ENCODE results near the gene C11orf21. TPM values are rescaled to one million over a fixed set of nuclear protein-coding genes. Genes with fewer than 3 reads are reported as not detected.

Gene C11orf21
- total RNA-seq, 2 donors from 2014 or later = 0.26 to 0.33 TPM

GRCh38 chr11:2328656-2329354 lies 27.1 kb upstream of the C11orf21 start:
- no peak for ATAC-seq
- H3K27ac ChIP-seq = no peak overlapping the region
- intact Hi-C loops (cut with DNase I) = no loop called here

GRCh38 chr11:2328021-2328420 lies 26.3 kb upstream of the C11orf21 start:
- Histone ChIP-seq H3K4me3 (no peak overlapping the region), H3K9me3 (no peaks in the 10 kb centered on the region), H3K36me3 (replicated peaks in 1 of 2; ENCODE audit: insufficient read depth in 1 of 2, low read depth in 2 of 2) (no peaks in the 10 kb centered on the region), H3K27me3 (no peaks in the 10 kb centered on the region), H3K27ac (no peak overlapping the region), H3K4me1 (no peaks in the 10 kb centered on the region)
- intact Hi-C loops (cut with DNase I) = no loop called here
- no peak for DNase-seq
- 78 to 87% methylated on average over 11 of the region's 11 CpGs for WGBS, 2 donors
- ATAC-seq = no peak
- TF ChIP-seq CTCF (IDR thresholded peaks at IDR 0.05) (no peak), POLR2A (IDR thresholded peaks at IDR 0.05) (no peak)

More at GRCh38 chr11:2328656-2329354, 27.1 kb upstream of the C11orf21 start:
- WGBS, 2 donors = 89 to 93% methylated on average over 15 of the region's 15 CpGs
- H3K4me3 ChIP-seq = no peak overlapping the region
- H3K27me3 ChIP-seq = no peaks in the 10 kb centered on the region
- TF ChIP-seq POLR2A (IDR thresholded peaks at IDR 0.05) = no peak
- TF ChIP-seq CTCF (IDR thresholded peaks at IDR 0.05) = no peak
- DNase-seq = no peak
- no peaks in the 10 kb centered on the region for H3K4me1 ChIP-seq
- H3K36me3 ChIP-seq (replicated peaks in 1 of 2; ENCODE audit: insufficient read depth in 1 of 2, low read depth in 2 of 2) = no peaks in the 10 kb centered on the region
- no peaks in the 10 kb centered on the region for H3K9me3 ChIP-seq

- Histone ChIP-seq H3K27me3 (no peaks in the 10 kb centered on the region), H3K4me3 (no peak overlapping the region), H3K4me1 (no peaks in the 10 kb centered on the region), H3K9me3 (no peaks in the 10 kb centered on the region), H3K27ac (peak overlapping the region in 1 of 4 donors; percentile 72), H3K36me3 (replicated peaks in 1 of 2; ENCODE audit: insufficient read depth in 1 of 2, low read depth in 2 of 2) (no peaks in the 10 kb centered on the region)
- DNase-seq (peak in 1 of 4 donors; percentile 1), ATAC-seq (no peak)
- WGBS, 2 donors = 76% methylated on average over 7 to 11 of the region's 11 CpGs
- intact Hi-C loops (cut with DNase I) = no loop called here
- TF ChIP-seq POLR2A (IDR thresholded peaks at IDR 0.05) (no peak), CTCF (IDR thresholded peaks at IDR 0.05) (no peak)
These were observed 25.3 kb upstream of the C11orf21 start for GRCh38 chr11:2327032-2327431.

GRCh38 chr11:2325719-2326118 lies 24.0 kb upstream of the C11orf21 start:
- WGBS, 2 donors = 35 to 47% methylated on average over 2 of the region's 2 CpGs
- TF ChIP-seq POLR2A (IDR thresholded peaks at IDR 0.05) (no peak), CTCF (IDR thresholded peaks at IDR 0.05) (no peak)
- Histone ChIP-seq H3K4me1 (no peaks in the 10 kb centered on the region), H3K9me3 (no peaks in the 10 kb centered on the region), H3K4me3 (no peak overlapping the region), H3K36me3 (replicated peaks in 1 of 2; ENCODE audit: insufficient read depth in 1 of 2, low read depth in 2 of 2) (no peaks in the 10 kb centered on the region), H3K27me3 (no peaks in the 10 kb centered on the region), H3K27ac (peak overlapping the region; percentile 19 to 72 (median 50))
- ATAC-seq (peak; percentile 94), DNase-seq (peak in 3 of 4 donors; percentile 58 to 83 (median 80))
- intact Hi-C loops (cut with DNase I) = no loop called here

GRCh38 chr11:2325123-2325522 lies 23.4 kb upstream of the C11orf21 start:
- Histone ChIP-seq H3K27me3 (no peaks in the 10 kb centered on the region), H3K4me1 (no peaks in the 10 kb centered on the region), H3K9me3 (no peaks in the 10 kb centered on the region), H3K4me3 (no peak overlapping the region), H3K36me3 (replicated peaks in 1 of 2; ENCODE audit: insufficient read depth in 1 of 2, low read depth in 2 of 2) (no peaks in the 10 kb centered on the region), H3K27ac (peak overlapping the region in 3 of 4 donors; percentile 47 to 72 (median 54))
- intact Hi-C loops (cut with DNase I) = no loop called here
- DNase-seq (peak in 1 of 4 donors; percentile 0), ATAC-seq (no peak)
- WGBS, 2 donors = 93% methylated on average over 4 of the region's 4 CpGs
- TF ChIP-seq POLR2A (IDR thresholded peaks at IDR 0.05) (no peak), CTCF (IDR thresholded peaks at IDR 0.05) (no peak)
